K562 (cell line): ENCODE measurements around the gene USP10. TPM values are rescaled to one million over a fixed set of nuclear protein-coding genes. Genes with fewer than 3 reads are reported as not detected.

ENCODE experiments used
- BHLHE40 ChIP-seq: IDR thresholded peaks from 2 replicates; pipeline ENCODE4 v1.6.1; 2011; ENCODE audit warnings: low read length, improper control_type of control experiment
- FOXK1 ChIP-seq: sonication (generic); formaldehyde crosslinking; IDR thresholded peaks from 2 replicates; pipeline ENCODE4 v1.8.0; 2022; ENCODE audit warnings: missing genetic modification reagents, mild to moderate bottlenecking, borderline replicate concordance
- HLTF ChIP-seq: fragments of 450-650 bp; IDR thresholded peaks from 2 replicates; pipeline ENCODE4 v1.6.1; 2016
- MCM7 ChIP-seq, 2 experiments: fragments of 450-650 bp; IDR thresholded peaks; 2 replicates each; pipeline ENCODE4 v1.6.1; 2016 to 2018
- RB1 ChIP-seq: fragments of 450-650 bp; IDR thresholded peaks from 2 replicates; pipeline ENCODE4 v1.6.1; 2017; ENCODE audit warnings: low read depth, mild to moderate bottlenecking
- RBM25 ChIP-seq: fragments of 200-400 bp; formaldehyde crosslinking; IDR thresholded peaks from 2 replicates; pipeline ENCODE4 v1.6.1; 2018; ENCODE audit warnings: low read length, low read depth, moderate library complexity; ENCODE audit not compliant: severe bottlenecking
- SMARCA4 ChIP-seq: fragments of 450-650 bp; IDR thresholded peaks from 2 replicates; pipeline ENCODE4 v1.6.1; 2016
- polyA plus RNA-seq, 8 experiments: library from polyadenylated mRNA; depleted of rRNA in 4 of 8; stranded (reverse) in 5 of 8; unstranded in 3 of 8; fragments of >200 nt; fragmentation: Nextera tagmentation in 2 of 8; fragmentation: Illumina TruSeq in 1 of 8; extraction: Ambion mirVana in 2 of 8; extraction: Trizol in 1 of 8; gene quantifications; 2 replicates each; pipeline versions ENCODE4 v1.2.1 to v1.2.3, GENCODE V29; 2011 to 2014; ENCODE audit warnings: inconsistent platforms in 1 of 8, missing spikeins in 1 of 8
- total RNA-seq, 7 experiments: library from RNA; depleted of rRNA in 6 of 7; stranded (reverse); fragments of >200 nt in 6 of 7; fragmentation: Illumina TruSeq in 2 of 7; extraction: Trizol in 2 of 7; gene quantifications; 2 replicates each; pipeline versions ENCODE4 v1.2.1 to v1.2.3, GENCODE V29; 2011 to 2021; ENCODE audit warnings: low replicate concordance in 1 of 7
- TF ChIP-seq, protein P1 (sequence below): sonication (generic); formaldehyde crosslinking; IDR thresholded peaks from 2 replicates; pipeline ENCODE4 v1.4.0; 2020; ENCODE audit warnings: mild to moderate bottlenecking, missing genetic modification reagents
- TF ChIP-seq, protein P2 (sequence below): fragments of 200-400 bp; formaldehyde crosslinking; IDR thresholded peaks from 2 replicates; pipeline ENCODE4 v1.6.1; 2017; ENCODE audit warnings: mild to moderate bottlenecking, low read depth, low read length, moderate library complexity
- TF ChIP-seq, protein P3 (sequence below), 2 experiments: IDR thresholded peaks; 2 replicates each; pipeline ENCODE4 v1.6.1; 2012; ENCODE audit warnings: improper control_type of control experiment in 2 of 2, low read depth in 2 of 2, low read length in 2 of 2, borderline replicate concordance in 1 of 2
- TF ChIP-seq, protein P4 (sequence below), 2 experiments: fragments of 450-650 bp in 1 of 2; sonication (generic) in 1 of 2; formaldehyde crosslinking in 1 of 2; IDR thresholded peaks; 2 replicates each; pipeline versions ENCODE4 v1.7.1 to v1.9.0; 2016 to 2022; ENCODE audit warnings: inconsistent platforms in 1 of 2, mild to moderate bottlenecking in 1 of 2, missing genetic modification reagents in 1 of 2

Gene USP10
- total and polyA plus RNA-seq, 9 of the 15 experiments (the other 6 are each of a cell fraction or from before 2014, with no cell fraction given), result 61.7 to 197 (median 116) TPM

DNA sequence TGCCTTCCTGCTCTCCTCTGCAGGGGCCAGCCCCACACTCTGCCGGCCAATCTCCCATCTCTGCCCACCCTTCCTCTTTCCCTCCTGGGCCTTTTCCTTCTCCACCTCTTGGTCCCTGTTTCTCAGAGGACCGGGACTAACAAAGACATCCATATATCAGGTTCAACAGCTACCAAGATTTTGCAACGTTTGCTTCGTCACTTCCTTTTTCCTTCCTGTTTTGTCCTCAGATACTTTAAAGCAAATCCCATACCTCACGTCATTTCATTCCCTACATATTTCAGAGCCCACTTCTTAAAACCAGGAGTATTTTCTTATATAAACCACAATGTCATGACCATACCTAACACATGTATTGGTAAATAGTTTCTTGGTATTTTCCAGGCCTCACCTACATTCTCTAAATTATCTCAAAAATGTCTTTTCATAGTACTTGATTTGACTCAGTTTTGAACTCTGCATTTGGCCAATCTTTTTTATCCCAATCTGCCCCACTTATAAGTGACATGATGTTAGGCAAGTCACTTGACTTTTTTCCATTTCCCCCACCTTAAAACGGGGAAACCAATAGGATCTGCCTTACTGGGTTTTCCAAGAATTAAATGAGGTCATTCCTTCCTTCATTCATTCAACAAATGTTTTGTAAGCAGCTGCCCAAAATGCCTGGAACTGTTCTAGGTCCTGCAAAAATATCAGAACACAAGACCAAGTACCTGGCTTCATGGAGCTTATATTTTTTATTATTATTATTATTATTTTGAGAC, 7.2 kb upstream of the USP10 start (continued):
- TF ChIP-seq, protein P1, sequence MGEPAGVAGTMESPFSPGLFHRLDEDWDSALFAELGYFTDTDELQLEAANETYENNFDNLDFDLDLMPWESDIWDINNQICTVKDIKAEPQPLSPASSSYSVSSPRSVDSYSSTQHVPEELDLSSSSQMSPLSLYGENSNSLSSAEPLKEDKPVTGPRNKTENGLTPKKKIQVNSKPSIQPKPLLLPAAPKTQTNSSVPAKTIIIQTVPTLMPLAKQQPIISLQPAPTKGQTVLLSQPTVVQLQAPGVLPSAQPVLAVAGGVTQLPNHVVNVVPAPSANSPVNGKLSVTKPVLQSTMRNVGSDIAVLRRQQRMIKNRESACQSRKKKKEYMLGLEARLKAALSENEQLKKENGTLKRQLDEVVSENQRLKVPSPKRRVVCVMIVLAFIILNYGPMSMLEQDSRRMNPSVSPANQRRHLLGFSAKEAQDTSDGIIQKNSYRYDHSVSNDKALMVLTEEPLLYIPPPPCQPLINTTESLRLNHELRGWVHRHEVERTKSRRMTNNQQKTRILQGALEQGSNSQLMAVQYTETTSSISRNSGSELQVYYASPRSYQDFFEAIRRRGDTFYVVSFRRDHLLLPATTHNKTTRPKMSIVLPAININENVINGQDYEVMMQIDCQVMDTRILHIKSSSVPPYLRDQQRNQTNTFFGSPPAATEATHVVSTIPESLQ (CRISPR knock-in tag), result no peak
- no peak for TF ChIP-seq FOXK1 (CRISPR knock-in tag)
- TF ChIP-seq HLTF, result no peak
- TF ChIP-seq, protein P2, sequence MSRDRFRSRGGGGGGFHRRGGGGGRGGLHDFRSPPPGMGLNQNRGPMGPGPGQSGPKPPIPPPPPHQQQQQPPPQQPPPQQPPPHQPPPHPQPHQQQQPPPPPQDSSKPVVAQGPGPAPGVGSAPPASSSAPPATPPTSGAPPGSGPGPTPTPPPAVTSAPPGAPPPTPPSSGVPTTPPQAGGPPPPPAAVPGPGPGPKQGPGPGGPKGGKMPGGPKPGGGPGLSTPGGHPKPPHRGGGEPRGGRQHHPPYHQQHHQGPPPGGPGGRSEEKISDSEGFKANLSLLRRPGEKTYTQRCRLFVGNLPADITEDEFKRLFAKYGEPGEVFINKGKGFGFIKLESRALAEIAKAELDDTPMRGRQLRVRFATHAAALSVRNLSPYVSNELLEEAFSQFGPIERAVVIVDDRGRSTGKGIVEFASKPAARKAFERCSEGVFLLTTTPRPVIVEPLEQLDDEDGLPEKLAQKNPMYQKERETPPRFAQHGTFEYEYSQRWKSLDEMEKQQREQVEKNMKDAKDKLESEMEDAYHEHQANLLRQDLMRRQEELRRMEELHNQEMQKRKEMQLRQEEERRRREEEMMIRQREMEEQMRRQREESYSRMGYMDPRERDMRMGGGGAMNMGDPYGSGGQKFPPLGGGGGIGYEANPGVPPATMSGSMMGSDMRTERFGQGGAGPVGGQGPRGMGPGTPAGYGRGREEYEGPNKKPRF, result no peak
- no peak for TF ChIP-seq RBM25
- 0 out of 2 replicates have a peak, but pooled peaks have one; percentile 14 for TF ChIP-seq SMARCA4
- TF ChIP-seq BHLHE40, result no peak
- TF ChIP-seq, protein P3, sequence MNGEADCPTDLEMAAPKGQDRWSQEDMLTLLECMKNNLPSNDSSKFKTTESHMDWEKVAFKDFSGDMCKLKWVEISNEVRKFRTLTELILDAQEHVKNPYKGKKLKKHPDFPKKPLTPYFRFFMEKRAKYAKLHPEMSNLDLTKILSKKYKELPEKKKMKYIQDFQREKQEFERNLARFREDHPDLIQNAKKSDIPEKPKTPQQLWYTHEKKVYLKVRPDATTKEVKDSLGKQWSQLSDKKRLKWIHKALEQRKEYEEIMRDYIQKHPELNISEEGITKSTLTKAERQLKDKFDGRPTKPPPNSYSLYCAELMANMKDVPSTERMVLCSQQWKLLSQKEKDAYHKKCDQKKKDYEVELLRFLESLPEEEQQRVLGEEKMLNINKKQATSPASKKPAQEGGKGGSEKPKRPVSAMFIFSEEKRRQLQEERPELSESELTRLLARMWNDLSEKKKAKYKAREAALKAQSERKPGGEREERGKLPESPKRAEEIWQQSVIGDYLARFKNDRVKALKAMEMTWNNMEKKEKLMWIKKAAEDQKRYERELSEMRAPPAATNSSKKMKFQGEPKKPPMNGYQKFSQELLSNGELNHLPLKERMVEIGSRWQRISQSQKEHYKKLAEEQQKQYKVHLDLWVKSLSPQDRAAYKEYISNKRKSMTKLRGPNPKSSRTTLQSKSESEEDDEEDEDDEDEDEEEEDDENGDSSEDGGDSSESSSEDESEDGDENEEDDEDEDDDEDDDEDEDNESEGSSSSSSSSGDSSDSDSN (IDR thresholded peaks at IDR 0.05; ENCODE audit: borderline replicate concordance in 1 of 2, low read depth in 2 of 2, low read length in 2 of 2), result no peak
- no peak for TF ChIP-seq MCM7 (IDR thresholded peaks at IDR 0.05)
- TF ChIP-seq, protein P4, sequence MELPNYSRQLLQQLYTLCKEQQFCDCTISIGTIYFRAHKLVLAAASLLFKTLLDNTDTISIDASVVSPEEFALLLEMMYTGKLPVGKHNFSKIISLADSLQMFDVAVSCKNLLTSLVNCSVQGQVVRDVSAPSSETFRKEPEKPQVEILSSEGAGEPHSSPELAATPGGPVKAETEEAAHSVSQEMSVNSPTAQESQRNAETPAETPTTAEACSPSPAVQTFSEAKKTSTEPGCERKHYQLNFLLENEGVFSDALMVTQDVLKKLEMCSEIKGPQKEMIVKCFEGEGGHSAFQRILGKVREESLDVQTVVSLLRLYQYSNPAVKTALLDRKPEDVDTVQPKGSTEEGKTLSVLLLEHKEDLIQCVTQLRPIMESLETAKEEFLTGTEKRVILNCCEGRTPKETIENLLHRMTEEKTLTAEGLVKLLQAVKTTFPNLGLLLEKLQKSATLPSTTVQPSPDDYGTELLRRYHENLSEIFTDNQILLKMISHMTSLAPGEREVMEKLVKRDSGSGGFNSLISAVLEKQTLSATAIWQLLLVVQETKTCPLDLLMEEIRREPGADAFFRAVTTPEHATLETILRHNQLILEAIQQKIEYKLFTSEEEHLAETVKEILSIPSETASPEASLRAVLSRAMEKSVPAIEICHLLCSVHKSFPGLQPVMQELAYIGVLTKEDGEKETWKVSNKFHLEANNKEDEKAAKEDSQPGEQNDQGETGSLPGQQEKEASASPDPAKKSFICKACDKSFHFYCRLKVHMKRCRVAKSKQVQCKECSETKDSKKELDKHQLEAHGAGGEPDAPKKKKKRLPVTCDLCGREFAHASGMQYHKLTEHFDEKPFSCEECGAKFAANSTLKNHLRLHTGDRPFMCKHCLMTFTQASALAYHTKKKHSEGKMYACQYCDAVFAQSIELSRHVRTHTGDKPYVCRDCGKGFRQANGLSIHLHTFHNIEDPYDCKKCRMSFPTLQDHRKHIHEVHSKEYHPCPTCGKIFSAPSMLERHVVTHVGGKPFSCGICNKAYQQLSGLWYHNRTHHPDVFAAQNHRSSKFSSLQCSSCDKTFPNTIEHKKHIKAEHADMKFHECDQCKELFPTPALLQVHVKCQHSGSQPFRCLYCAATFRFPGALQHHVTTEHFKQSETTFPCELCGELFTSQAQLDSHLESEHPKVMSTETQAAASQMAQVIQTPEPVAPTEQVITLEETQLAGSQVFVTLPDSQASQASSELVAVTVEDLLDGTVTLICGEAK (IDR thresholded peaks at IDR 0.05), result peak; percentile 57; the same call in 1 of the 2 replicates
- TF ChIP-seq, protein P4 (CRISPR knock-in tag; IDR thresholded peaks at IDR 0.05), result no peak
- 0 out of 2 replicates have a peak, but pooled peaks have one; percentile 11 for TF ChIP-seq RB1
